RKO (cell line): Measurements from ENCODE around the gene C4orf33.

ENCODE experiments used
- DNase-seq: peaks from one replicate; pipeline ENCODE4 v3.0.0-alpha.2; 2016; ENCODE audit warnings: low spot score

Gene C4orf33

DNA sequence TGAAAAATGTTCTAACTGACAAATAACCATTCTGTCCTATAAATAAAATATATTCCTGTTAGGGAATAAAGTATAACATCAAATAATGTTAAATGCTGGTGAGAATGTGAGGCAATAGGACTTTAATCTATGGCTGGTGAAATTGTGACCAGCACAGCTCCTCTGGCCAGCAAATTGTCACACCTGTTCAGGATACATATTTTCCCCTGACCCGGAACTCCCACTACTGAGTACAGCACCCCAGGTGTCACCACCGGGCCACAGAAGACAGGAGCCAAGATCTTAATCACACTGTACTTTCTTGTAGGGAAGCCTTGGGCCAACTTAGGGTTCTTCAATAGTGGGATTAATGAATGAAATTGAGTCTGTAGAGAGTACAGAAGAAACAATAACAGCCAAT lies 33.2 kb downstream of the C4orf33 start:
- DNase-seq: no peak

DNA sequence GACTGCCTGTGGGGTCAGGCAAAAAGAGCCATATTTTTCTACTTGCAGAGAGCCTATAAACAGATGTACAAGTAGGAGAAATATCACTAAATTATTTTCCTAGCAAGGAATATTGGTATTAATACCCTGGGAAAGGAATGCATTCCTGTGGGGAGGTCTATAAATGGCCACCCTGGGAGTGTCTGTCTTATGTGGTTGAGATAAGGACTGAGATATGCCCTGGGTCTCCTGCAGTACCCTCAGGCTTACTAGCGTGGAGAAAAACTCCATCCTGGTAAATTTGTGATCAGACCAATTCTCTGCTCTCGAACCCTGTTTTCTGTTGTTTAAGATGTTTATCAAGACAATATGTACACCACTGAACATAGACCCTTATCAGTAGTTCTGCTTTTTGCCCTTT lies 35.4 kb downstream of the C4orf33 start:
- no peak for DNase-seq

DNA sequence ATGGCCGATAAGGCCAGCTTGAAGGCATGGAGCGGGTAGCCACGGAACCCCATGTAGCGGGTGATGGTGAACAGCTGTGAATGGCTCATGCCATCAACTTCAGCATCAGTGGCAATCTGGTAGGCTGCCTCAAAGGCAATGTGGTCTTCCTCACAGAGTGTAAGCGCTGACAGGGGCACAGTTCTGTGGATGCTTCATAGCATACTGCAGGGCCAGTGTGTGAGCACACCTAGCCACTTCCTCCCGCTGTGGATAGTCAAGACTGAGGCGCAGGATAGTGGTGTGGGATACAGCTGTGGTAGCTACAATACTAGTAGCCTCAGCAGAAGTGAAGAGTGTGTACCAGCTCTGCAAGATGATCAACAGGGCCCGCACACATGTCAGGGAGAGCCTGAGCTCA lies 40.5 kb downstream of the C4orf33 start:
- DNase-seq: no peak

DNA sequence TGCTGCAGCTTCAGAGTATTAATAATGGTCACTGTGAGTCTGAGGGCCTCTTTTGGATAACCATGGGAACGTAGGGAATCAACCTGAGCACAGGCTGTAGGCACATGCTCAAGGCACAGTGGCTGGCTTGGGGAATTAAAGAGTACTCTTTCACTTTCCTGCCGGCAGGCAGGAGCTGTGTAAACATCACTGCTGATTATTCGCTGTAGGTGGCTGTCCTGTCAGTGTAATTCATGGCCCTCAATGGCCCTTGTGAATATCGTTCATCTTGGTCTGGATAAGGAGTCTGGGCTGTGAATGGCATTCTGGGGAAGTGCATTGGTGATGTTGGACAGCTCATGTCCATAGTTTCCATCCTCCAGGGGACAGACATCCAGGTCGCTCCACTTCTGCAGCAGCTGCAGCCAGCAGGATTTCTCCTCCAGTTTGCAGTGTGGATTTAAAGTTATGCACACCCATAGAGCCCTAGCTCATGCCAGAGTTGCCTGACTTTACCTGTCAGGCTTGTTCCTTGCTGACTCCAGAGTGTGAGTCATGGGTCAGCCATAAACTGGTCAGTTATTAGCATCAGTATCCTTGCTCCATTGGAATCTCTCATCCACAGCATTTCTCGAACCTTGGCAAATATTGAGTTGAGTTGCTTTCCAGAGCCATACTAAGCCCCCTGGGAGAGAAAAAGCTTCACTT lies 43.0 kb downstream of the C4orf33 start:
- DNase-seq: no peak

DNA sequence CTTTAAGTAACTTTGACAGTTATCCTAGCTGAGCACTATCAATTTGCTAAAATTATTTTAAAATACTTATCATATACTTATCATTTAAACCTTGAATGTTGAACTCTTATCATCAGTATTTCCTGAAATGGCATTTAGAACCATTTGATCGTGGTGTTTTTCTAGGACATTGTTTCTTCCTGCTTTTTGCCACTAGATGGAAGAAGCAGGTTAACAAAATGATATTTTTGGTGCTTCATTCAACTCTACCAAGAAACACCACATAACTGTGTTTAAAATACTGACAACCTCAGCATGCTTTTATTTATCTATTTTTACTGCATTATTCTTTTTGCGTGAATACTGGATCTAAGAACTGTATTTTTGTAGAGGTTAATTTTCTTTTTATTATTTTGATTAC lies 44.6 kb downstream of the C4orf33 start:
- DNase-seq: peak; percentile 19

DNA sequence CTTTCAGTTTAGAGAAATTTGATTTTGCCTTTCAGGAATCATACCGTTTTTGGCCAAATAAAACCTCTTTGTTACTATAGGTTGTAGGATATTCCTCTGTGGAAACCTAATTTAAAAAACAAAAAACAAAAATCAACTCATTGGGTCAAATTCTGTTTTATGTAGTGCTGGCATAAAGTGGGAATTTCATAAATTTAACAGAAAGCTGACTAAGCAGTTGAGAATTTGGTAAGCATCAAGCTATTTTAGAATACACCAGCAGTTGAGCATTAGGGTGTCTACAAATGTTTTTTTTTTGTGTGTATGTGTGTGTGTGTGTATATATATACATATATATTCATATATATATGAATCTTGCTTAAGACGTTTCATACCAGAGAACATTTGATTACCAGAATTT lies 47.4 kb downstream of the C4orf33 start:
- no peak for DNase-seq

DNA sequence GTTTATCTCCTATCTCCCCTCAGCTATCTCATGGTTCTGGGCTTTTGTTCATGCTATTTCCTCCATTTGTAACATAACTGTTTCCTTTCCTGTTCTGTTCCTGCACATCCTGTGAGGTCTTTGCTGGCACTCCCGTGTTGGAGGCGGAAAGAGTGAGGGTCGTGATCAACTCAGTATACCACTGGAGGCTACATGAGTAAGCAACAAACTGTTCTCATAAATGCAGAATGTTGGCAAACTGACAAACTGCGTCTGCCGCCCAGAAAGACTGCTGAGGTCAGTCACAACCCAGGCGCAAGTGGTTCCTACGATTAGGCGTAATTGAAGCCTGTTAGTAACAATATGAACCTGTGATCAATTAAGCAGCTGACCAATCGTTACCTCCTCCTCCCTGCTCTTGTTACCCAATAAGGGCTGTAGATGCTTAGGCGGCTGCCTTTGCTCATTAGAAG lies 48.8 kb downstream of the C4orf33 start:
- DNase-seq: no peak

DNA sequence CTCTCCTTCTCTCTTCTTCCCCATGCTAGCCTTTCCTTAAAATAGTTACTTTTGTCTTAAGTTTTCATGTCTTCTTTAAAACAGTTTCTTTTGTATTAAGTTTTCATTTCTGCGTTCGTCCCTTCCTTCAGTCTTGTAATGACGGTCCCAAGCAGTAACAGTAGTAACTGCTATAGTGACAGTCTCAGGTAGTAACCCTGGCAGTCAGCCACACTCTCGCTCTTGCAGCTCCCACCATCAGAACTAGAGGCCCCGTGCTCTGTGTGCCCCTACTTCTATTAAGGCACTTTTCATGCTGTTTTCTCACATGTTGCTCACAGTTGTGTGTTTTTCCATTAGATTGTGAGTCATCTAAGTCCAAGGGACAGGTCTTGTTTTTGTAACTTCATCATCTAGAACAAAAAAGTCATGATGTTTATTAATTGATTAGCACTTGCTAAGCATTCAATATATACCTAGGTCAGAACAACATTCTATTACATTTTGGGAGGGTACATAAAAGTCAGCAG lies 49.3 kb downstream of the C4orf33 start:
- DNase-seq: no peak

DNA sequence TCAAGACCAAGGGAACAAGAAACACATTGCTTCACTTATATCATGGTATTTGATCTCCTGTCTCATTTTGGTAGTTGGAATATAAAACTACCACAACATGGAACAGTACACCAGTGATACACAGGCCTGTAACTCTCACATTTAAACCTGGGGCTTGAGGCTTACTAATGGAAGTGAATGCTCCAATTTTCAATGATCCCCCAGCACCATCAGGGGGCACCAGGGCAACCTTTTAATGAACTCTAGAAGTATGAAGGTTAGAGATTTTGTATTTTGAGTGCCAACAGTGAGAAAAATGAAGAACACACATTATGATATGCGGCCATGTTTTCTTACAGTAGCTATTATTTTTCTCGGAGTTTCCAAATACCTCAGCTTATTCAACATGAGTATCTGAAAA lies 50.7 kb downstream of the C4orf33 start:
- DNase-seq: no peak

DNA sequence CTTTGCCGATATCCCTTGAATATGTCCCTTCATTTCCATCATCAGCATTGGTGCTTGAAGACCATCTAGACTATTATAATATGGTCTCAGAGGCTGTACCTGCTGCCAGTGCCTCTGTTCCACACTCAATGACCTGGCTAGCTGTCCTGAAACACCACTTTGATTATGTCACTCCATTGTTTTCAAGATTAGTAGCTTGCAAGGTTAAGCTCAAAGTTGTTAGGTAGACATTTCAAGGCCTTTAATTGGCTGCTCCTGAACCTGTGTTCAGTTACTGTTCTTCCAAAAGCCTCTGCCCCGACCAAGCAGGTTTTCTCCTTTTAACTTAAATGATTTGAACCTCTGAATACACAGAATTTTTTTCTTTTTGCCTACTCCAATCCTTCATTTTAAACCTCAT lies 52.9 kb downstream of the C4orf33 start:
- no peak for DNase-seq

DNA sequence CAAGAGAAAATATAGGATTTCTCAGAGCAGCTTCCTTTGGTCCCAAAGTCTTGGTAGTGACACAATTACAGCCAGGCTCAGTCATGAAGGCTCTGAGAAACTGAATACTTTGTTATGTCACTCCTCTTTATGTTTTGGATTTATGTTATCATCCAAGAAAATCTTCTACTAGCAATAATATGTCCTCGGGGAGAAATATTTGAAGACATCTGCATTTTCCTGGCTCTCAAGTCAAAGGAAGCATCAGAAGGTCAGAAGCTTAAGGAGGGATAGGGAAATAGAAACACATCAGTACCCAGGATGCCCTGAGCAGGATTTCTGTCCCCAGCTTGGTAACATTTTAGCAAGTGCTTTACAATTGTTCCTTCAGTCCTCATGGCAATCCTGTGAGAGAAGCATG lies 54.0 kb downstream of the C4orf33 start:
- DNase-seq: no peak

DNA sequence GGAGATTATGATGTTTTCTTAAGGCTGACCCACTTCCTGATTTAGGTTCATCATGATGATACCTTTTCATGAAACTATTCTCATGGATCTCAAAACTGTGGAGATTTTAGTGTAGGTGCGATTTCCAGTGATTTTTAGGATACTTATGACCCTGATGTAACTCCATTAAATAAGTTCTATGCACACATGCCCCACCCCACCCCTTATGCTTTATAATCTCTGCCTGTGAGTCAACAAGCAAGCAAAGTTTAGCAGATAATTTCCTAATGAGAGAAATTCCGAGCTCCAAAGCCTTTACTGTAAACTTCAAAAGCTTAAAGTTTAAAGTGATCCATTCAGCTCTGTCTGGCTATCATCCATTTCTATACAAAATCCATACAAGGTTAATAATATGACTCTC lies 56.4 kb downstream of the C4orf33 start:
- no peak for DNase-seq

DNA sequence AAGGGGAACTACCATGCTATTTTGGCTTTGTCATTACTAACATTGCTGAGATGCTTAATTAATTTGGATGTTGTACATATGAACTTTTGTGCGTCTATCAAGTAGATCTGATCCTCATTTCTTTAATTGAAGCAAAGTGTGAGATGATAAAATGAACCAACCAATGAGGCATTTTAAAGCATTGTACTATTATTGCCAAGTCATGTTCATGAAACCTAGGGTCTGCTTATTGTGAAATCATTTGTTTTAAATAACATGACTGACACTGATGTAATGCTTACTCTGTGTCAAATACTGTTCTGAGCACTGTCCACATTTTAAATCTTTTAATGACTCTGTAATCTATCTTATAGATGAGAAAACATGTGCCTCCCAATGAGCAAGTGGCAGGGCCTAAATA lies 57.7 kb downstream of the C4orf33 start:
- DNase-seq: no peak

DNA sequence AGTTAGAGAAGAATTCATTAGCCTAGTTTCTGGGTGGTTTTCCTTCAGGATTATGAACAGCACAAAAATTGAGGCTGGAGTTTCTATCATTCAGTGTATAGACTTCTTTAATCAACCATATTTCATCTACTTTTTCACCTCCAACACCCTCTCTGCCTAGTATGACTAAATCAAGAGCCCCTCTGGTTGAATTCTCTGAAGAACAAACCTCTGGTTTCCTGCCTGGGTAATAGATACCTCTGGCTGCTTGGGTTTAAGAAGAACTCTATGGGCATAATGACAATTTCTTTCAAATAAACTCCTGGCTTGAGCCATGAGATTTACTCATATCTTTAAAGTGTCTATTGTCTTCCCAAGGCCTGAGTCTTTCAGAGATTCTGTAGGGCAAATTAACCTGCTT lies 66.5 kb downstream of the C4orf33 start:
- no peak for DNase-seq

DNA sequence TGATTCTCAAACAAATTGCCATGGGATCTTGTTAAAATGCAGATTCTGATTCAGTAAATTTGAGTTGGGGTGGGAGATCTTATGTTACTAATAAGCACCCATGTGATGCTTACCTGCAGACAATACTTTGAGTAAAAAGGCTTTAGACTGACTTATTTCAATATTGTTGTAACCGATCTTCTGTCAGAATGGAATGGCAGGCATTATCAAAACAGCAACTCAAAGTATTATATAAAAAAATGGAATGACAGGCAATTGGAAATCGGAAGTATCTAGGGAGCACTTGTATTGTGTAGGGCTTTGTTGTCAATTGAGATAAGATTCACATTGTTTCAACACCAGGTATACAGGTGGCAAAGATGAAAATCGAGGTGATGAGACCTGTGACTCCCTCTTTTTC lies 67.5 kb downstream of the C4orf33 start:
- no peak for DNase-seq

DNA sequence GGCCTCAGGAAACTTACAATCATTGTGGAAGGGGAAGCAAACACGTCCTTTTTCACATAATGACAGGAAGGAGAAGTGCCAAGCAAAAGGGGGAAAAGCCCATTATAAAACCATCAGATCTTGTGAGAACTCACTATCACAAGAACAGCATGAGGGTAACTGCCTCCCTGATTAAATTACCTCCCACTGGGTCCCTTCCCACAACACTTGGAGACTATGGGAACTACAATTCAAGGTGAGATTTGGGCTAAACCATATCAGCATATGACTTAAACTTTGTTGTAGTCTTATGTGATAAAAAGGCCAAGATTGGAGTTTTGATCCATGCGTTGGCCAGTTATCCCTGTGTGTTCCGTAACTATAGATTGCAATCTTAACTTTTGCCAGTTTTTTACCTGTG lies 68.3 kb downstream of the C4orf33 start:
- DNase-seq: no peak
